ENCODE measurements around the gene AIP.

DNA sequence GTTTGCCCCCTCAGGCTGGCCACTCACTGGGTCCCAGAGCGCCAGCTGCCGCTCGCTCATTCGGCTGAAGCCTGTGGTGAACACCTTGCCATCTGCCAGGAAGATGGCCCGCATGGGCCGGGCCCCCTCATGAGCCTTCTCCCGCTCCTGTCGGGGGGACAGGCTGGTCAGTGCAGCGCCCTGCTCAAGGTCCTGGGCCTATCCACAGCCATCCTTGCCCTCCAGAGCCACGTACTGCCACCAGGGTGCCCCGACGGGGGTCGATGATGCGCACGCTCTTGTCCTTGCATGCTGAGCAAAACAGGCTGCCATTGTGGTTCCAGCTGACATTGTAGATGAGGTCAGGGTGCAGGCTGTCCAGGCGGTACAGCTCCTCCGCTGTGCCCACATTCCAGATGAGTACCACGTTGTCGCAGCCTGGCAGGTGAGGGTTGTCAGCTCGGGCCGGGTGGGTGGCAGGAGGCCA, 41.7 kb upstream of the AIP start:
- TF ChIP-seq SP1 (IDR thresholded peaks at IDR 0.05; ENCODE audit: low read depth) (no peak), EZH2phosphoT487 (IDR thresholded peaks at IDR 0.05; ENCODE audit: borderline replicate concordance) (no peak), POLR2A (IDR thresholded peaks at IDR 0.05; ENCODE audit: borderline replicate concordance, extremely low read depth, insufficient read depth, insufficient read length) (no peak), CEBPB (IDR thresholded peaks at IDR 0.05; ENCODE audit: low read depth) (no peak), RAD21 (IDR thresholded peaks at IDR 0.05; ENCODE audit: low read depth) (no peak), POLR2AphosphoS5 (IDR thresholded peaks at IDR 0.05; ENCODE audit: low read depth, low read length) (no peak), YY1 (IDR thresholded peaks at IDR 0.05; ENCODE audit: extremely low read depth, insufficient replicate concordance, low read depth, low read length) (no peak), EZH2 (IDR thresholded peaks at IDR 0.05) (no peak)
- TF ChIP-seq, protein P1, sequence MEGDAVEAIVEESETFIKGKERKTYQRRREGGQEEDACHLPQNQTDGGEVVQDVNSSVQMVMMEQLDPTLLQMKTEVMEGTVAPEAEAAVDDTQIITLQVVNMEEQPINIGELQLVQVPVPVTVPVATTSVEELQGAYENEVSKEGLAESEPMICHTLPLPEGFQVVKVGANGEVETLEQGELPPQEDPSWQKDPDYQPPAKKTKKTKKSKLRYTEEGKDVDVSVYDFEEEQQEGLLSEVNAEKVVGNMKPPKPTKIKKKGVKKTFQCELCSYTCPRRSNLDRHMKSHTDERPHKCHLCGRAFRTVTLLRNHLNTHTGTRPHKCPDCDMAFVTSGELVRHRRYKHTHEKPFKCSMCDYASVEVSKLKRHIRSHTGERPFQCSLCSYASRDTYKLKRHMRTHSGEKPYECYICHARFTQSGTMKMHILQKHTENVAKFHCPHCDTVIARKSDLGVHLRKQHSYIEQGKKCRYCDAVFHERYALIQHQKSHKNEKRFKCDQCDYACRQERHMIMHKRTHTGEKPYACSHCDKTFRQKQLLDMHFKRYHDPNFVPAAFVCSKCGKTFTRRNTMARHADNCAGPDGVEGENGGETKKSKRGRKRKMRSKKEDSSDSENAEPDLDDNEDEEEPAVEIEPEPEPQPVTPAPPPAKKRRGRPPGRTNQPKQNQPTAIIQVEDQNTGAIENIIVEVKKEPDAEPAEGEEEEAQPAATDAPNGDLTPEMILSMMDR (IDR thresholded peaks at IDR 0.05 in 2 of 3, conservative IDR thresholded peaks at IDR 0.05 in 1 of 3; ENCODE audit: borderline replicate concordance in 1 of 3, insufficient read depth in 1 of 3, low read depth in 2 of 3, low read length in 2 of 3) = no peak
- TF ChIP-seq, protein P2, sequence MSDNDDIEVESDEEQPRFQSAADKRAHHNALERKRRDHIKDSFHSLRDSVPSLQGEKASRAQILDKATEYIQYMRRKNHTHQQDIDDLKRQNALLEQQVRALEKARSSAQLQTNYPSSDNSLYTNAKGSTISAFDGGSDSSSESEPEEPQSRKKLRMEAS (IDR thresholded peaks at IDR 0.05) = no peak
- TF ChIP-seq, protein P3, sequence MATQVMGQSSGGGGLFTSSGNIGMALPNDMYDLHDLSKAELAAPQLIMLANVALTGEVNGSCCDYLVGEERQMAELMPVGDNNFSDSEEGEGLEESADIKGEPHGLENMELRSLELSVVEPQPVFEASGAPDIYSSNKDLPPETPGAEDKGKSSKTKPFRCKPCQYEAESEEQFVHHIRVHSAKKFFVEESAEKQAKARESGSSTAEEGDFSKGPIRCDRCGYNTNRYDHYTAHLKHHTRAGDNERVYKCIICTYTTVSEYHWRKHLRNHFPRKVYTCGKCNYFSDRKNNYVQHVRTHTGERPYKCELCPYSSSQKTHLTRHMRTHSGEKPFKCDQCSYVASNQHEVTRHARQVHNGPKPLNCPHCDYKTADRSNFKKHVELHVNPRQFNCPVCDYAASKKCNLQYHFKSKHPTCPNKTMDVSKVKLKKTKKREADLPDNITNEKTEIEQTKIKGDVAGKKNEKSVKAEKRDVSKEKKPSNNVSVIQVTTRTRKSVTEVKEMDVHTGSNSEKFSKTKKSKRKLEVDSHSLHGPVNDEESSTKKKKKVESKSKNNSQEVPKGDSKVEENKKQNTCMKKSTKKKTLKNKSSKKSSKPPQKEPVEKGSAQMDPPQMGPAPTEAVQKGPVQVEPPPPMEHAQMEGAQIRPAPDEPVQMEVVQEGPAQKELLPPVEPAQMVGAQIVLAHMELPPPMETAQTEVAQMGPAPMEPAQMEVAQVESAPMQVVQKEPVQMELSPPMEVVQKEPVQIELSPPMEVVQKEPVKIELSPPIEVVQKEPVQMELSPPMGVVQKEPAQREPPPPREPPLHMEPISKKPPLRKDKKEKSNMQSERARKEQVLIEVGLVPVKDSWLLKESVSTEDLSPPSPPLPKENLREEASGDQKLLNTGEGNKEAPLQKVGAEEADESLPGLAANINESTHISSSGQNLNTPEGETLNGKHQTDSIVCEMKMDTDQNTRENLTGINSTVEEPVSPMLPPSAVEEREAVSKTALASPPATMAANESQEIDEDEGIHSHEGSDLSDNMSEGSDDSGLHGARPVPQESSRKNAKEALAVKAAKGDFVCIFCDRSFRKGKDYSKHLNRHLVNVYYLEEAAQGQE (IDR thresholded peaks at IDR 0.05; ENCODE audit: low read depth) = no peak

Measured in HCT116 (cell line).